Measurements from ENCODE around the gene DISC1.
"Not testable (repeated sequence)": the region's sequence is repeated elsewhere in the genome, so short reads cannot be mapped to it uniquely, and the experiment has no call there.

GRCh38 chr1:231636922-231637321 lies 10.3 kb downstream of the DISC1 start:
- TF ChIP-seq, protein P1, sequence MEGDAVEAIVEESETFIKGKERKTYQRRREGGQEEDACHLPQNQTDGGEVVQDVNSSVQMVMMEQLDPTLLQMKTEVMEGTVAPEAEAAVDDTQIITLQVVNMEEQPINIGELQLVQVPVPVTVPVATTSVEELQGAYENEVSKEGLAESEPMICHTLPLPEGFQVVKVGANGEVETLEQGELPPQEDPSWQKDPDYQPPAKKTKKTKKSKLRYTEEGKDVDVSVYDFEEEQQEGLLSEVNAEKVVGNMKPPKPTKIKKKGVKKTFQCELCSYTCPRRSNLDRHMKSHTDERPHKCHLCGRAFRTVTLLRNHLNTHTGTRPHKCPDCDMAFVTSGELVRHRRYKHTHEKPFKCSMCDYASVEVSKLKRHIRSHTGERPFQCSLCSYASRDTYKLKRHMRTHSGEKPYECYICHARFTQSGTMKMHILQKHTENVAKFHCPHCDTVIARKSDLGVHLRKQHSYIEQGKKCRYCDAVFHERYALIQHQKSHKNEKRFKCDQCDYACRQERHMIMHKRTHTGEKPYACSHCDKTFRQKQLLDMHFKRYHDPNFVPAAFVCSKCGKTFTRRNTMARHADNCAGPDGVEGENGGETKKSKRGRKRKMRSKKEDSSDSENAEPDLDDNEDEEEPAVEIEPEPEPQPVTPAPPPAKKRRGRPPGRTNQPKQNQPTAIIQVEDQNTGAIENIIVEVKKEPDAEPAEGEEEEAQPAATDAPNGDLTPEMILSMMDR (IDR thresholded peaks at IDR 0.05; ENCODE audit: low read depth, low read length), result not testable (repeated sequence)
- TF ChIP-seq EZH2phosphoT487 (IDR thresholded peaks at IDR 0.05; ENCODE audit: low read depth), result not testable (repeated sequence)
